GM19468 (cell line): ENCODE data around the gene USHBP1.

Experiments used
- ATAC-seq: cut with Tn5 transposase; IDR thresholded peaks from one replicate; pipeline ENCODE4 v1.9.1; 2021; ENCODE audit warnings: mild to moderate bottlenecking, moderate library complexity, moderate number of reproducible peaks; ENCODE audit not compliant: unreplicated experiment; ENCODE audit errors: extremely low read depth

The USHBP1 gene

GRCh38 chr19:17264641-17264979 is at the start of gene USHBP1:
USHBP1 (minus strand) TSS chr19:17264745; CDS start chr19:17264299, 446 bp downstream.
- ATAC-seq, result no peak

GRCh38 chr19:17314007-17314593 is 49.6 kb upstream of the USHBP1 start:
- no peak for ATAC-seq

GRCh38 chr19:17312189-17313113 is 47.9 kb upstream of the USHBP1 start:
- no peak for ATAC-seq

- no peak for ATAC-seq
These were observed 47.1 kb upstream of the USHBP1 start for GRCh38 chr19:17311455-17312188.

GRCh38 chr19:17309965-17310461 is 45.5 kb upstream of the USHBP1 start:
- ATAC-seq, result no peak

- no peak for ATAC-seq
These were observed 44.8 kb upstream of the USHBP1 start, which contains the start of gene DDA1 for GRCh38 chr19:17309198-17309964. DDA1 (plus strand) TSS chr19:17309563; CDS start chr19:17309655, 92 bp downstream.

- no peak for ATAC-seq
These were observed 43.4 kb upstream of the USHBP1 start for GRCh38 chr19:17307876-17308377.

- no peak for ATAC-seq
These were observed 41.8 kb upstream of the USHBP1 start for GRCh38 chr19:17306285-17306714.

- ATAC-seq, result peak; percentile 43
These were observed 41.2 kb upstream of the USHBP1 start, which contains the start of gene MRPL34 for GRCh38 chr19:17305517-17306284. MRPL34 (plus strand) TSS chr19:17305872; CDS start chr19:17305893, 21 bp downstream.

GRCh38 chr19:17305216-17305516 is 40.6 kb upstream of the USHBP1 start:
- ATAC-seq, result no peak

GRCh38 chr19:17304386-17305215 is 40.1 kb upstream of the USHBP1 start:
- ATAC-seq, result no peak

GRCh38 chr19:17303940-17304267 is 39.4 kb upstream of the USHBP1 start:
- no peak for ATAC-seq

- peak; percentile 23 for ATAC-seq
These were observed 38.8 kb upstream of the USHBP1 start, which contains the start of gene ABHD8 for GRCh38 chr19:17303167-17303939. ABHD8 (minus strand) TSS chr19:17303425; CDS start chr19:17301616, 1,809 bp downstream.

GRCh38 chr19:17302391-17303166 is 38.0 kb upstream of the USHBP1 start:
- ATAC-seq, result no peak

GRCh38 chr19:17300992-17301619 is 36.6 kb upstream of the USHBP1 start:
- ATAC-seq, result no peak

- ATAC-seq, result no peak
These were observed 32.4 kb upstream of the USHBP1 start for GRCh38 chr19:17296976-17297375.
